ENCODE data around the gene TMEM236. TPM values are rescaled to one million over a fixed set of nuclear protein-coding genes. Genes with fewer than 3 reads are reported as not detected.
"Not testable (repeated sequence)": the region's sequence is repeated elsewhere in the genome, so short reads cannot be mapped to it uniquely, and the experiment has no call there.

The TMEM236 gene
- total RNA-seq = 1 to 10 TPM; 1.0 to 2.2 TPM
- long read RNA-seq, donor 1, partial matches to known transcripts = 0 of 1 reads
- long read RNA-seq, donor 1, other reads (novel, unspliced or antisense) = 1 of 1 reads
- long read RNA-seq, donor 2 = 0 reads

- intact Hi-C loops (cut with DNase I) = no loop called here
- no peak for DNase-seq (ENCODE audit: low spot score)
Observed at GRCh38 chr10:17751781-17752445, at the start of gene TMEM236. Gene TMEM236 (plus strand): TSS chr10:17752201. CDS start chr10:17752296, 95 bp downstream.

DNA sequence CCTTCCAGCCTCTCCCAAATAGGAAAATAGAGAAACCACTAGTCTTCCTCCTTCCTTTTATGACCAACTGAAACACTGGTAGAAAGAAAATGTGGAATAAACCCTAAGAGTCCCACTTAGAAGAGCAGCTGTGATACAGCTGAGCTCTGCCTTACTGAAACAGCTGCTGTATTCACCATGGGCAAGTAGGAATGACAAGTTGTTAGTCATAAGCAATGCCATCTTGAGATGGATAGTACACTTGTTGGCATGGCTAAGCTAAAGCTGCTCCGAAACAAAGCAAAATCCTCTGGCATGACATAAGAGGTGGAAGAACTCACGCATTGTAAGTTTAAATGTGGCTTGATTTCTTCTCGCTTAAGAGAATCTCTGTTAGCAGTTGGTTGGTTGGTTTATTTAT lies 48.3 kb upstream of the TMEM236 start:
- DNase-seq (ENCODE audit: low spot score) = no peak
- intact Hi-C loops (cut with DNase I) = loop anchor here in 1 of 2 donors (2.0 kb wide), 1 partner anchor 35 kb away; no protein-coding TSS in a partner anchor

- intact Hi-C loops (cut with DNase I) = no loop called here
Observed at GRCh38 chr10:17708821-17709220, 43.2 kb upstream of the TMEM236 start.

DNA sequence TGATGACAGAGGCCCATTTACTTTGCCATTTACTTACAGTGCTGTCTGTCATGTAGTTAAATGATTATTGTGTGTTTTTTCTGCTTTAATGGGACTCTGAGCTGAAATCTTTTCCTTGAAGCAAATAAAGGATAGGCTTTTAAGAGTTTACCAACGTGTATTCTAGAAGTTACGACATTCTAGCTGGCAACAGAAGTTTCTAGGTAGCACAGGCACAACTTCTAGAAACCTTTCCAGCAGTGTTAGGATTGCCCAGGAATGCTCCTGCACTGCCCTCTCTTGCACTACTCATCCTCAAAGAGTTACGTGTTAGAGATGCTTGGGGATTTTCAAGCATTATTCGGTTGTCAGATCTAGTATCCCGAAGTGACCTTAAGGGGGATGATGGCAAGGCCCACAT lies 42.5 kb upstream of the TMEM236 start:
- no peak for DNase-seq (ENCODE audit: low spot score)
- intact Hi-C loops (cut with DNase I) = no loop called here

More at GRCh38 chr10:17708821-17709220, 43.2 kb upstream of the TMEM236 start:
- no peak for DNase-seq (ENCODE audit: low spot score)

DNA sequence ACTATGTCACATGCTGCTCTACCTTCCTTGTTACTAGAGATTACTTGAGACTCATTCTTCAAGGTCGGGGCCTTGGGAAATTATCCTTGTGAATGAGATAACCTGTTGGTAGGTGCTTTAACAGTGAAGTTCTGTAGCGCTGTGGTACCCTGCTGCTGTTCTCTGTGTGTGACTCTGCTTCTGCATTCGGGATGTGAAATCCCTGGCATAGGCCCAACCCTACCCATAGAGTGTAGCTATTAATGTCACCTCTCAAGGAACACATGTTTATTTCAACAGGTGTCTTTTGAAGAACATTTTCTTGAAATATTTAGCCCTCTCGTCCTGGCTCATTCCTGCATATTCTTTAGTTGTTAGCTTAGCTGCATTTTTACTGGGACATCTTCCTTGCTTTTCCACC lies 41.8 kb upstream of the TMEM236 start:
- intact Hi-C loops (cut with DNase I) = no loop called here
- no peak for DNase-seq (ENCODE audit: low spot score)

- intact Hi-C loops (cut with DNase I) = no loop called here
- DNase-seq (ENCODE audit: low spot score) = no peak
Observed at GRCh38 chr10:17712053-17712452, 39.9 kb upstream of the TMEM236 start.

- intact Hi-C loops (cut with DNase I) = no loop called here
- no peak for DNase-seq (ENCODE audit: low spot score)
Observed at GRCh38 chr10:17712717-17713471, 39.1 kb upstream of the TMEM236 start.

- intact Hi-C loops (cut with DNase I) = no loop called here
- DNase-seq (ENCODE audit: low spot score) = no peak
Observed at GRCh38 chr10:17713758-17714157, 38.2 kb upstream of the TMEM236 start.

DNA sequence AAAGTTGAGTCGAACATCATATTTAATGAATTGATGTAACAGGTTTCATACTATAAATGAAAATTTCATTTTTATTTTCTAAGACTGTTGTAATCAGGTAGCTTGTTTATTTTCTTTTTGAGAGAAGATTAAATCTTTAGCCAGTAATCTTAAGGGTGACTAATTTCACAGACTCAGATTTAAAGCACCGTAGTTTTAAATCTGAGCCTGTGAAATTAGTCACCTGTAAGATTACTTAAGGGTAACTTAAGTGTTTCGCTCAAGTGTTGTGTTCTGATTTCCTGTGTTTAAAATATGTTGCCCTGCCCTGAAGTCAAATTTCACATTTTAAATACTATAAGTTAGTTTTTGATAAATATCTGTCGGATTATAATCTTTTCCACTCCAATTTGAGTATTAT lies 35.8 kb upstream of the TMEM236 start:
- intact Hi-C loops (cut with DNase I) = no loop called here
- no peak for DNase-seq (ENCODE audit: low spot score)

DNA sequence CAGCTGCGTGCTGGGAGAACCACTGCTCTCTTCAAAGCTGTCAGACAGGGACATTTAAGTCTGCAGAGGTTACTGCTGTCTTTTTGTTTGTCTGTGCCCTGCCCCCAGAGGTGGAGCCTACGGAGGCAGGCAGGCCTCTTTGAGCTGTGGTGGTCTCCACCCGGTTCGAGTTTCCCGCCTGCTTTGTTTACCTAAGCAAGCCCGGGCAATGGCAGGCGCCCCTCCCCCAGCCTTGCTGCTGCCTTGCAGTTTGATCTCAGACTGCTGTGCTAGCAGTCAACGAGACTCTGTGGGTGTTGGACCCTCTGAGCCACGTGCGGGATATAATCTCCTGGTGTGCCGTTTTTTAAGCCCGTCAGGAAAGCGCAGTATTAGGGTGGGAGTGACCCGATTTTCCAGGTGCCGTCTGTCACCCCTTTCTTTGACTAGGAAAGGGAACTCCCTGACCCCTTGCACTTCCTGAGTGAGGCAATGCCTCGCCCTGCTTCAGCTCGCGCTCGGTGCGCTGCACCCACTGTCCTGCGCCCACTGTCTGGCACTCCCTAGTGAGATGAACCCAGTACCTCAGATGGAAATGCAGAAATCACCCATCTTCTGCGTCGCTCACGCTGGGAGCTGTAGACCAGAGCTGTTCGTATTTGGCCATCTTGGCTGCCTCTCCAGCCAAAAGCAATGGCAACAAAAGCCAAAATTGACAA lies 29.5 kb upstream of the TMEM236 start:
- intact Hi-C loops (cut with DNase I); DNase-seq (ENCODE audit: low spot score): not testable (repeated sequence)

DNA sequence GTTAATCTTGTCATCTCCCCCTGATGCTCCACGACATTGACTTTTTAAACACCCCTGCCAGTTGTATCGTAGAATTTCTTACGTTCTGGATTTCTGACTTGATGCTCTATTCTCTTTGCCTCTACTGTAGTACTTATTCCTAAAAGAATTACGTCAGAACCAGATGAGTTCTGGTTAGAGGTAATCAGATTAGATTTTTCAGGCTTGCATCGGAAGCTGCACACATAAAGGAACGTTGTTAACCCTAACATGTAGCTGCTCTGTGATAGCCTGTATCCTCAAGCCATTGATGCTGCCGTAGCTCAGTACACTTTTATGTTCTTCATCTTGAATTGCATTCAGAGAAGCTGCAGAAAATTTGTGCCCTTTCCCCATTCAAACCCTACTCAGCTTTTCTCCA lies 26.3 kb upstream of the TMEM236 start:
- intact Hi-C loops (cut with DNase I) = no loop called here
- no peak for DNase-seq (ENCODE audit: low spot score)

DNA sequence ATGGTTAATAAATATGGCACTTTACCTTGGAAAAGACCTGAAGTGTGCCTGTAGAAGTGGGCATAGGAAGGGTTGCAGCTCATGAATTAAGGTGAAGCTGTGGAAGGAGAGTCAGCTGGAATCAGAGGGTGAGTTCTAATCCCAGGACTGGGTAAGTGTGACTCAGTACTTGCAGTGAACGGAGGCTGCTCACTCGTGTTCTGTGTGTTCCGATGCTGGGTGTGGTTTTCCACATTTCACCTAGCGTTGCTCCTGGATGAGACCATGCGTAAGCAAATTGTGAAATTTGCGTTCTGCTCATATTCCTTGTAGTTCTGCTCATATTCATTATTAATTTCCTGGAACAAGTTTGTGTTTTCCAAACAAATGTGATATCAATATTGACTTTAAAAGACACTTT lies 22.4 kb upstream of the TMEM236 start:
- DNase-seq (ENCODE audit: low spot score) = no peak
- intact Hi-C loops (cut with DNase I) = no loop called here

DNA sequence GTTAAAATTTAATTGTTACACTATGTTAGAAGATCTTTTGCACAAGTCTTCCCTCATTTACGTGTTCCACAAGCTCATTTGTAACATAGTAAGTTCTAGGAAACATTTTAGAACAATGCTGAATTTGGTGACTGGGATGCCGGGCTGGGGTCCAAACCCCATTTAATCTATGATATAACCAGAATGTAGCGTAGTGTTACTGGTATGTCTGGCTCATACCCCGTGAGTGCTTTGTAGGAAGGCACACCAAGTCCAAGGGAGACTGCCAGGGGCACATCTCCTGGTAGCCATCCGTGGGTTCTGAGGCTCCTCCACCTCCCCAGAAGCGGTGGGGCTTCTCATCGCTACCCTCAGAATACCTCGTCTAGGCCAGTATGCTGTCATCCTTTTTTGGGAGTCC lies 21.3 kb upstream of the TMEM236 start:
- DNase-seq (ENCODE audit: low spot score) = peak; percentile 81
- intact Hi-C loops (cut with DNase I) = no loop called here

DNA sequence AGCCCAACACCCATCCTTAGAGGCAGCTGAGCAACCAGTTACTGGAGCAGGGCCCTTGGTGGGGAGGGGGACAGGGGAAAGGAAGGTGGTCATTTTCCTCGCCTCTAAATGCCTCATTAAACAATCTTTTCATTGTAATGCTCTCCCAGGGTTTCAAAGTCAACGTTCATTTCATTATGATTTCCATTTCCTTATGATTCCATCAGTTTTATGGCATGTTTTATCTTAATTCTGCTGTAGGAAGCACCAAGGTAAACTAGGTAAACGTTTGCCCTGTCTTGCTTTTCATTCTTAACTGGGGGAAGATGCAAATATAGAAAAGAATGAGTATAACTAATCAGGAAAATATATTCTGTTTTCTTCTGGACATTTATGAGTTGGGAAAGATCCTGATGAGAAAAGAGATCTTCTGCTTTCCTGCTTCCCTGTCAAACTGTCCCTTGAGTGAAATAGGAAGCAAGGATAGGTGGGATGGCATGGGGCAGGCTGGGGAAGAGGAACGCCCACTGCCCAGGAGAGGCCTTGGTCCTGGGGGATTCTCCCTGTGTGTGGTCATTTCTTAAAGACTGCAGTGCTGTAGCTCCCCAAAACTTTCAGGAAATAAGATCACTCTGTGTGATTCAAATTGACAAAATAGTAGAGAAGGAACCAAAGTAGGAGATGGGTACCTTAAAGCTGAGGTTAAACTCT lies 20.5 kb upstream of the TMEM236 start:
- intact Hi-C loops (cut with DNase I) = no loop called here
- no peak for DNase-seq (ENCODE audit: low spot score)

DNA sequence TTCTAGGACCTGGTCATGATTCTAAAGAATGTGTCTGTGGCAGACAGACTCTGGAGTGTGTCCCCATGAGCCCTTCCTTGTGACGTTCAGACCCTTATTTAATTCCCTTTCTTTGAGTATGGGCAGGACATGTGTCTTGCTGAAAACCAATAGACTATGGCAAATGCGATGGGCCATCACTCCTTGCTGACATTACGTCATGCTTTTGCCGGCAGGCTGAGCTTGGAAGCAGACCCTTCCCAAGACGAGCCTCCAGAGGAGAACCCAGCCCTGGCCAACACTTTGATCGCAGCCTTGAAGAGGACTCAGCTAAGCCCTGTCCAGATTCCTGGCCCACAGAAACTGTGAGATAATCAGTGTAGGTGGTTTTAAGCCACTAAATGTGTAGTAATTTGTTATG lies 18.4 kb upstream of the TMEM236 start:
- intact Hi-C loops (cut with DNase I) = no loop called here
- DNase-seq (ENCODE audit: low spot score) = no peak

- intact Hi-C loops (cut with DNase I) = no loop called here
- DNase-seq (ENCODE audit: low spot score) = no peak
Observed at GRCh38 chr10:17734432-17735080, 17.4 kb upstream of the TMEM236 start.

GRCh38 chr10:17735166-17735941 lies 16.6 kb upstream of the TMEM236 start:
- intact Hi-C loops (cut with DNase I) = no loop called here
- DNase-seq (ENCODE audit: low spot score) = peak; percentile 88

- no peak for DNase-seq (ENCODE audit: low spot score)
- intact Hi-C loops (cut with DNase I) = no loop called here
Observed at GRCh38 chr10:17736223-17736622, 15.8 kb upstream of the TMEM236 start.
